ENCODE results near the gene USP1. TPM values are rescaled to one million over a fixed set of nuclear protein-coding genes. Genes with fewer than 3 reads are reported as not detected.

USP1 gene
- total RNA-seq, 1 experiment from 2014 or later: 64.6 TPM

GRCh38 chr1:62405247-62405646 lies 31.6 kb upstream of the USP1 start:
- H3K27me3 ChIP-seq (ENCODE audit: insufficient read depth, low read length): no peaks in the 10 kb centered on the region
- no peak for TF ChIP-seq CTCF (conservative IDR thresholded peaks at IDR 0.05)
- Mint-ChIP-seq H3K27me3 (ENCODE audit: low read depth) (peaks cover 6% of the 10 kb centered on the region; the same call in 1 of the 2 replicates), H3K4me3 (no peak overlapping the region), H3K4me1 (peaks cover 26 to 30% of the 10 kb centered on the region in 2 experiments), H3K36me3 (ENCODE audit: insufficient read depth in 1 of 3, low read depth in 3 of 3) (no peaks in the 10 kb centered on the region; a peak in 1 of 7 replicates), H3K27ac (no peak overlapping the region), H3K9me3 (no peaks in the 10 kb centered on the region; a peak in 1 of 5 replicates)
- H3K18ac ChIP-seq (ENCODE audit: insufficient read length, low read depth, low read length): no peak overlapping the region
- H4K5ac ChIP-seq (ENCODE audit: insufficient read length, low read depth, low read length): no peak overlapping the region
- no peak overlapping the region for H3K4me2 ChIP-seq (ENCODE audit: insufficient read depth, insufficient read length, low read length)
- H4K8ac ChIP-seq (replicated peaks; ENCODE audit: insufficient read length, low read depth, low read length): no peak overlapping the region
- H2BK120ac ChIP-seq (ENCODE audit: low read depth, low read length, poor library complexity, severe bottlenecking): no peak overlapping the region
- no peak overlapping the region for H2BK20ac ChIP-seq (ENCODE audit: low read depth, low read length, poor library complexity, severe bottlenecking)
- DNase-seq: no peak
- no peak overlapping the region for H2BK5ac ChIP-seq (ENCODE audit: insufficient read length, low read length)
- H3K79me1 ChIP-seq (ENCODE audit: insufficient read depth, low read depth, low read length, poor library complexity, severe bottlenecking): no peaks in the 10 kb centered on the region
- no peaks in the 10 kb centered on the region for H4K20me1 ChIP-seq (ENCODE audit: control insufficient read depth, insufficient read depth, insufficient read length)
- no peak overlapping the region for H3K14ac ChIP-seq (ENCODE audit: insufficient read depth, low read length)
- H3K9me3 ChIP-seq (ENCODE audit: control insufficient read depth, low read depth, low read length): no peaks in the 10 kb centered on the region
- H3K4me1 ChIP-seq (ENCODE audit: insufficient read depth, low read length): no peaks in the 10 kb centered on the region; the same call in 1 of the 2 replicates
- H4K91ac ChIP-seq (ENCODE audit: insufficient read length, low read depth, low read length): no peak overlapping the region
- H3K79me2 ChIP-seq (ENCODE audit: insufficient read depth, low read length): no peaks in the 10 kb centered on the region
- H3K56ac ChIP-seq (ENCODE audit: insufficient read length, low read depth, low read length): no peak overlapping the region
- no peak overlapping the region for H2BK15ac ChIP-seq (ENCODE audit: low read depth, low read length)
- H3K23ac ChIP-seq (ENCODE audit: insufficient read length, low read depth, low read length): no peak overlapping the region
- no peak overlapping the region for H3K27ac ChIP-seq (ENCODE audit: insufficient read length, low read depth, low read length)
- no peak overlapping the region for H3K9ac ChIP-seq (ENCODE audit: extremely low read depth, insufficient read length, low read length)
- no peak overlapping the region for H2AFZ ChIP-seq (ENCODE audit: low read length)
- H3K4ac ChIP-seq (ENCODE audit: low read depth, low read length): no peak overlapping the region
- no peak overlapping the region for H3T11ph ChIP-seq (ENCODE audit: low read length)
- WGBS (ENCODE audit: extremely low coverage, insufficient read length, low lambda C conversion rate): no CpG with 5 or more reads among the region's 2 CpGs
- no peak overlapping the region for H2AK5ac ChIP-seq (ENCODE audit: insufficient read length, low read length)
- H3K23me2 ChIP-seq (ENCODE audit: insufficient read length, low read depth, low read length, poor library complexity, severe bottlenecking): no peaks in the 10 kb centered on the region
- no peak overlapping the region for H2BK12ac ChIP-seq (ENCODE audit: insufficient read length, low read depth, low read length)

Measured in H9 (cell line).